ENCODE measurements around the gene NME4. TPM values are rescaled to one million over a fixed set of nuclear protein-coding genes. Genes with fewer than 3 reads are reported as not detected.
A peak's percentile ranks its signal among the peaks of the same experiment; 100 is the strongest.
"Not testable (repeated sequence)": the region's sequence is repeated elsewhere in the genome, so short reads cannot be mapped to it uniquely, and the experiment has no call there.

Gene NME4
- total RNA-seq, 1 donor from 2014 or later, result 89.2 TPM

- intact Hi-C loops (cut with micrococcal nuclease), result no loop called here
- ATAC-seq, result no peak
- no peak for DNase-seq
These were observed 23.0 kb upstream of the NME4 start for GRCh38 chr16:373848-374615.

- intact Hi-C loops (cut with micrococcal nuclease), result no loop called here
- DNase-seq, result no peak
- ATAC-seq, result no peak
These were observed 22.4 kb upstream of the NME4 start for GRCh38 chr16:374616-374926.

- no peak for ATAC-seq
- intact Hi-C loops (cut with micrococcal nuclease), result no loop called here
- DNase-seq, result no peak
These were observed 21.8 kb upstream of the NME4 start for GRCh38 chr16:375212-375611.

GRCh38 chr16:375927-376816 lies 20.8 kb upstream of the NME4 start:
- ATAC-seq, result no peak
- no peak for DNase-seq
- intact Hi-C loops (cut with micrococcal nuclease), result no loop called here

GRCh38 chr16:376817-377418 lies 20.1 kb upstream of the NME4 start:
- intact Hi-C loops (cut with micrococcal nuclease), result no loop called here
- ATAC-seq (no peak), DNase-seq (no peak)

- ATAC-seq (no peak), DNase-seq (no peak)
- intact Hi-C loops (cut with micrococcal nuclease), result no loop called here
These were observed 19.5 kb upstream of the NME4 start for GRCh38 chr16:377419-377951.

- ATAC-seq; DNase-seq; intact Hi-C loops (cut with micrococcal nuclease): not testable (repeated sequence)
These were observed 18.7 kb upstream of the NME4 start for GRCh38 chr16:378113-378820.

- intact Hi-C loops (cut with micrococcal nuclease), result no loop called here
- ATAC-seq (no peak), DNase-seq (no peak)
These were observed 18.2 kb upstream of the NME4 start for GRCh38 chr16:378821-379182.

- DNase-seq, result no peak
These were observed 17.6 kb upstream of the NME4 start for GRCh38 chr16:379183-379960.

GRCh38 chr16:379961-380761 lies 16.8 kb upstream of the NME4 start:
- intact Hi-C loops (cut with micrococcal nuclease), result no loop called here
- no peak for DNase-seq
- ATAC-seq, result no peak

More at GRCh38 chr16:379183-379960, 17.6 kb upstream of the NME4 start:
- no peak for ATAC-seq
- intact Hi-C loops (cut with micrococcal nuclease), result no loop called here

- ATAC-seq (peak; percentile 11), DNase-seq (no peak)
- intact Hi-C loops (cut with micrococcal nuclease), result no loop called here
These were observed 16.3 kb upstream of the NME4 start for GRCh38 chr16:380762-381011.

- no peak for DNase-seq
- intact Hi-C loops (cut with micrococcal nuclease), result no loop called here
- peak; percentile 42 for ATAC-seq
These were observed 15.8 kb upstream of the NME4 start for GRCh38 chr16:381012-381788.

GRCh38 chr16:381789-382717 lies 14.9 kb upstream of the NME4 start, which contains the start of gene PGAP6:
Gene PGAP6, minus strand, starts transcription at chr16:381978. Its CDS starts 157 bp downstream, at chr16:381821.
- peak; percentile 71 for ATAC-seq
- DNase-seq, result peak; percentile 83
- intact Hi-C loops (cut with micrococcal nuclease), result no loop called here

GRCh38 chr16:383326-384051 lies 13.5 kb upstream of the NME4 start:
- DNase-seq (peak; percentile 31), ATAC-seq (no peak)
- intact Hi-C loops (cut with micrococcal nuclease), result no loop called here

- intact Hi-C loops (cut with micrococcal nuclease), result no loop called here
- DNase-seq, result peak; percentile 36
- no peak for ATAC-seq
These were observed 10.3 kb upstream of the NME4 start for GRCh38 chr16:386641-387156.
